Measurements from ENCODE around the gene CLEC10A. TPM values are rescaled to one million over a fixed set of nuclear protein-coding genes. Genes with fewer than 3 reads are reported as not detected.

Gene CLEC10A
- total RNA-seq, 1 experiment from 2014 or later = not detected

DNA sequence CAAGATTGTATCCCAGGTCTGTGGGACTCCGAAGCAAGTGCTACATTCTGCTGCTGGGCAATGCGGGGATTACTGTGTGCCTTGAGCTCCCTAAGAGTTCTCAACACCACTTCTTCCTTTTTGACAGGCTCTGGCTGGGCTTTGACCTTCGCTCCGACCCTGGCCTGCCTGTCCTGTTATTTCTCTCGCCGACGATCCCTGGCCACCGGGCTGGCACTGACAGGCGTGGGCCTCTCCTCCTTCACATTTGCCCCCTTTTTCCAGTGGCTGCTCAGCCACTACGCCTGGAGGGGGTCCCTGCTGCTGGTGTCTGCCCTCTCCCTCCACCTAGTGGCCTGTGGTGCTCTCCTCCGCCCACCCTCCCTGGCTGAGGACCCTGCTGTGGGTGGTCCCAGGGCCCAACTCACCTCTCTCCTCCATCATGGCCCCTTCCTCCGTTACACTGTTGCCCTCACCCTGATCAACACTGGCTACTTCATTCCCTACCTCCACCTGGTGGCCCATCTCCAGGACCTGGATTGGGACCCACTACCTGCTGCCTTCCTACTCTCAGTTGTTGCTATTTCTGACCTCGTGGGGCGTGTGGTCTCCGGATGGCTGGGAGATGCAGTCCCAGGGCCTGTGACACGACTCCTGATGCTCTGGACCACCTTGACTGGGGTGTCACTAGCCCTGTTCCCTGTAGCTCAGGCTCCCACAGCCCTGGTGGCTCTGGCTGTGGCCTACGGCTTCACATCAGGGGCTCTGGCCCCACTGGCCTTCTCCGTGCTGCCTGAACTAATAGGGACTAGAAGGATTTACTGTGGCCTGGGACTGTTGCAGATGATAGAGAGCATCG, 41.8 kb downstream of the CLEC10A start:
- H3K4me2 ChIP-seq (ENCODE audit: low read length) = no peak overlapping the region
- CTCF ChIA-PET = no interaction called here
- no peaks in the 10 kb centered on the region for H3K9me2 ChIP-seq (replicated peaks; ENCODE audit: low read length)
- H3K9ac ChIP-seq (ENCODE audit: low read length) = no peak overlapping the region
- intact Hi-C loops (cut with micrococcal nuclease) = no loop called here
- H3K9me3 ChIP-seq (ENCODE audit: low read length) = no peaks in the 10 kb centered on the region
- ATAC-seq (no peak), DNase-seq (no peak)
- BruUV-seq (replicated peaks) = no TSS peak
- no peaks in the 10 kb centered on the region for H3K27me3 ChIP-seq (ENCODE audit: low read length)
- peaks cover 15% of the 10 kb centered on the region for H3K4me1 ChIP-seq (ENCODE audit: insufficient read depth, low read length)
- TF ChIP-seq EZH2 (IDR thresholded peaks at IDR 0.05; ENCODE audit: low read length, unreplicated experiment) = no peak
- TF ChIP-seq EZH2phosphoT487 (IDR thresholded peaks at IDR 0.05; ENCODE audit: borderline replicate concordance, low read length) = no peak
- TF ChIP-seq, protein P1, sequence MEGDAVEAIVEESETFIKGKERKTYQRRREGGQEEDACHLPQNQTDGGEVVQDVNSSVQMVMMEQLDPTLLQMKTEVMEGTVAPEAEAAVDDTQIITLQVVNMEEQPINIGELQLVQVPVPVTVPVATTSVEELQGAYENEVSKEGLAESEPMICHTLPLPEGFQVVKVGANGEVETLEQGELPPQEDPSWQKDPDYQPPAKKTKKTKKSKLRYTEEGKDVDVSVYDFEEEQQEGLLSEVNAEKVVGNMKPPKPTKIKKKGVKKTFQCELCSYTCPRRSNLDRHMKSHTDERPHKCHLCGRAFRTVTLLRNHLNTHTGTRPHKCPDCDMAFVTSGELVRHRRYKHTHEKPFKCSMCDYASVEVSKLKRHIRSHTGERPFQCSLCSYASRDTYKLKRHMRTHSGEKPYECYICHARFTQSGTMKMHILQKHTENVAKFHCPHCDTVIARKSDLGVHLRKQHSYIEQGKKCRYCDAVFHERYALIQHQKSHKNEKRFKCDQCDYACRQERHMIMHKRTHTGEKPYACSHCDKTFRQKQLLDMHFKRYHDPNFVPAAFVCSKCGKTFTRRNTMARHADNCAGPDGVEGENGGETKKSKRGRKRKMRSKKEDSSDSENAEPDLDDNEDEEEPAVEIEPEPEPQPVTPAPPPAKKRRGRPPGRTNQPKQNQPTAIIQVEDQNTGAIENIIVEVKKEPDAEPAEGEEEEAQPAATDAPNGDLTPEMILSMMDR (conservative IDR thresholded peaks at IDR 0.05; ENCODE audit: low read depth, low read length) = no peak
- H3K79me2 ChIP-seq (ENCODE audit: low read length) = peaks cover 10% of the 10 kb centered on the region; the same call in 1 of the 2 replicates
- POLR2A ChIA-PET (ENCODE audit: unreplicated experiment) = no interaction called here
- no peak overlapping the region for H2AFZ ChIP-seq (ENCODE audit: low read length)
- H3K36me3 ChIP-seq (ENCODE audit: low read depth, low read length) = no peaks in the 10 kb centered on the region
- H3K4me3 ChIP-seq (ENCODE audit: low read length) = no peak overlapping the region
- H3F3A ChIP-seq (ENCODE audit: low read length, unreplicated experiment) = no peaks in the 10 kb centered on the region
- no peaks in the 10 kb centered on the region for H4K20me1 ChIP-seq (ENCODE audit: low read length)
- no peak overlapping the region for H3K27ac ChIP-seq (ENCODE audit: low read length)

DNA sequence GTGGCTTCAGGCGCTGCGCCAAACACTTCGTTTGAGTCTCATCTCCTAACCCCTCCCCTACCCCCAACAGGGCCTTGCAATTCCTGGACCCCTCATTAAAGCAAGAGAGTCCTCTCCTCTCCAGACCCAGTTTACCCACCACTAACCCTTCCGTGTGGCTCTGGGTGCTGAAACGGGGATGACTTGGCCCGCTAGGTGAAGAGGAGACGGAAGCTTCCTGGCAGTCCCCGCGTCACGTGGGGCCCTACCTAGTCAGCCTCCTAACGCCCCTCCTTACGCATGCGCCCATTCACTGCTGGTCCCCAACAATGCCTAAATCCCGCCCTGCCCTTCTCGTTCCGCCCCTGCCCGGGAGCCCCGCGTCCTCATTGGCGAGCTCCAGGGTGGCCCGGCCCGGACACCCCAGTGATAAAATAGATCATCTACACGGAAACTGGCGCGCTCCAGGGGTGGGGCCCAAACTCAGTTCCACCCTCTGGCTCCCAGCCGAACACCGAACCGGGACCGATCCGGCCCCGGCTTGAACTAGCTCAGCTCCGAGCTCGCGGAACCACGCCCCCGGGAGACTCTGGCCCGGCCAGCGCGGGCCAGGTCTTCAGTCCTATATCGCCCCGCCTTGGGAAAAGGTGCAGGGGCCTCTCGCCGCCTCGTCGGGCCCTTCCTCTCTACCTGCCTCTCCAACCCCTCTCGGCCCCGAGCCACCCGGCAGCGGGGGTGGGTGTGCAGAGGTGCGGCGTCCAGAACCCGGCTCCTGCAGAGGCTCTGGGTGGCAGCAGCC, 44.3 kb downstream of the CLEC10A start, which contains the start of gene SLC16A13:
TSS of gene SLC16A13 (plus strand) at position 425 of the 778 bp plus-strand sequence. CDS start 368 bp downstream, outside the sequence.
- peak within 1 kb of the TSS; percentile 42 for H3K27ac ChIP-seq (ENCODE audit: low read length)
- ChIA-PET CTCF (interaction anchor here (0.6 to 0.8 kb wide), 3 partner anchors 10 to 180 kb away, joined by 4 to 11 read pairs (median 5); no protein-coding TSS in a partner anchor), POLR2A (ENCODE audit: unreplicated experiment) (interaction anchor here (0.5 to 1.1 kb wide), 3 partner anchors 14 to 357 kb away, joined by 3 to 13 read pairs (median 6); no protein-coding TSS in a partner anchor)
- H2AFZ ChIP-seq (ENCODE audit: low read length) = peak within 1 kb of the TSS; percentile 91
- H3K4me3 ChIP-seq (ENCODE audit: low read length) = peak within 1 kb of the TSS; percentile 84
- H3K36me3 ChIP-seq (ENCODE audit: low read depth, low read length) = no peaks in the 10 kb centered on the region
- ATAC-seq (peak; percentile 96), DNase-seq (peak; percentile 91)
- no peaks in the 10 kb centered on the region for H3K9me3 ChIP-seq (ENCODE audit: low read length)
- H3K27me3 ChIP-seq (ENCODE audit: low read length) = no peaks in the 10 kb centered on the region
- H3K4me2 ChIP-seq (ENCODE audit: low read length) = peak within 1 kb of the TSS; percentile 93
- peaks cover 10% of the 10 kb centered on the region; the same call in 1 of the 2 replicates for H3K79me2 ChIP-seq (ENCODE audit: low read length)
- no peak for TF ChIP-seq EZH2phosphoT487 (IDR thresholded peaks at IDR 0.05; ENCODE audit: borderline replicate concordance, low read length)
- TF ChIP-seq EZH2 (IDR thresholded peaks at IDR 0.05; ENCODE audit: low read length, unreplicated experiment) = no peak
- TF ChIP-seq, protein P1 (conservative IDR thresholded peaks at IDR 0.05; ENCODE audit: low read depth, low read length) = no peak
- intact Hi-C loops (cut with micrococcal nuclease) = no loop called here
- H3F3A ChIP-seq (ENCODE audit: low read length, unreplicated experiment) = no peaks in the 10 kb centered on the region
- no peaks in the 10 kb centered on the region for H4K20me1 ChIP-seq (ENCODE audit: low read length)
- no peaks in the 10 kb centered on the region for H3K9me2 ChIP-seq (replicated peaks; ENCODE audit: low read length)
- H3K4me1 ChIP-seq (ENCODE audit: insufficient read depth, low read length) = peaks cover 12% of the 10 kb centered on the region
- BruUV-seq (replicated peaks) = no TSS peak
- peak within 1 kb of the TSS; percentile 85 for H3K9ac ChIP-seq (ENCODE audit: low read length)

Measured in PC-3 (cell line).